Keratinocyte (primary cell): ENCODE measurements around the gene HAND1.
A peak's percentile ranks its signal among the peaks of the same experiment; 100 is the strongest.

Source experiments
- EZH2 ChIP-seq: IDR thresholded peaks from one replicate; pipeline ENCODE4 v1.6.1; 2012; ENCODE audit warnings: inconsistent platforms, mild to moderate bottlenecking, low read length, moderate library complexity
- TF ChIP-seq, protein P1 (sequence below), 3 experiments: IDR thresholded peaks in 1 of 3; conservative IDR thresholded peaks in 1 of 3; optimal IDR thresholded peaks in 1 of 3; 2 replicates in 2 of 3; 3 replicates in 1 of 3; pipeline versions ENCODE3 to v1.5.1; 2011; ENCODE audit warnings: low read length in 3 of 3, mild to moderate bottlenecking in 3 of 3, moderate library complexity in 2 of 3, control low read depth in 1 of 3, inconsistent platforms in 1 of 3; ENCODE audit not compliant: insufficient read depth in 2 of 3; ENCODE audit errors: extremely low read depth in 1 of 3

GRCh38 chr5:154520861-154521453 is 42.9 kb upstream of the HAND1 start:
- no peak for TF ChIP-seq EZH2
- TF ChIP-seq, protein P1, sequence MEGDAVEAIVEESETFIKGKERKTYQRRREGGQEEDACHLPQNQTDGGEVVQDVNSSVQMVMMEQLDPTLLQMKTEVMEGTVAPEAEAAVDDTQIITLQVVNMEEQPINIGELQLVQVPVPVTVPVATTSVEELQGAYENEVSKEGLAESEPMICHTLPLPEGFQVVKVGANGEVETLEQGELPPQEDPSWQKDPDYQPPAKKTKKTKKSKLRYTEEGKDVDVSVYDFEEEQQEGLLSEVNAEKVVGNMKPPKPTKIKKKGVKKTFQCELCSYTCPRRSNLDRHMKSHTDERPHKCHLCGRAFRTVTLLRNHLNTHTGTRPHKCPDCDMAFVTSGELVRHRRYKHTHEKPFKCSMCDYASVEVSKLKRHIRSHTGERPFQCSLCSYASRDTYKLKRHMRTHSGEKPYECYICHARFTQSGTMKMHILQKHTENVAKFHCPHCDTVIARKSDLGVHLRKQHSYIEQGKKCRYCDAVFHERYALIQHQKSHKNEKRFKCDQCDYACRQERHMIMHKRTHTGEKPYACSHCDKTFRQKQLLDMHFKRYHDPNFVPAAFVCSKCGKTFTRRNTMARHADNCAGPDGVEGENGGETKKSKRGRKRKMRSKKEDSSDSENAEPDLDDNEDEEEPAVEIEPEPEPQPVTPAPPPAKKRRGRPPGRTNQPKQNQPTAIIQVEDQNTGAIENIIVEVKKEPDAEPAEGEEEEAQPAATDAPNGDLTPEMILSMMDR (optimal IDR thresholded peaks at IDR 0.05 in 1 of 3, IDR thresholded peaks at IDR 0.05 in 1 of 3, conservative IDR thresholded peaks at IDR 0.05 in 1 of 3; ENCODE audit: extremely low read depth in 1 of 3, insufficient read depth in 2 of 3, low read length in 3 of 3) = peak; percentile 76 to 83 (median 82)
